HCT116 (cell line): Measurements from ENCODE around the gene RPL10A. TPM values are rescaled to one million over a fixed set of nuclear protein-coding genes. Genes with fewer than 3 reads are reported as not detected.

Experiments used
- ATAC-seq: fragments of 200-7000 bp; cut with Tn5 transposase; 2 replicates; pipeline ENCODE4 v1.9.1; 2020; ENCODE audit warnings: mild to moderate bottlenecking, moderate library complexity
- BruUV-seq: library from RNA; stranded (reverse); fragments of 400-500 nt; replicated peaks from 2 replicates; lab custom pipeline; 2021; lab: Mats Ljungman, UMichigan
- CTCF ChIA-PET: fragments of 300-600 bp; sonication (Branson Sonifier 250); formaldehyde crosslinking; loops from one replicate; lab custom pipeline; 2021; ENCODE audit warnings: antibody characterized with exemption; lab: Charles Lee
- POLR2A ChIA-PET: fragments of 300-600, 350-600 bp; sonication (Branson Sonifier 250); formaldehyde crosslinking; loops from one replicate; lab custom pipeline; 2021; ENCODE audit warnings: antibody characterized with exemption; lab: Charles Lee
- RAD21 ChIA-PET, 2 experiments: fragments of 300-600 bp; sonication (Branson Sonifier 250); formaldehyde crosslinking; loops; one replicate each; lab custom pipeline; 2023; ENCODE audit warnings: low total read pairs in 2 of 2; ENCODE audit not compliant: uncharacterized antibody in 2 of 2, unreplicated experiment in 2 of 2, low non-redundant PET in 1 of 2; lab: Charles Lee
- DNase-seq: peaks from one replicate; pipeline ENCODE4 v3.0.0-alpha.2; 2010; ENCODE audit warnings: low read depth, low spot score
- H2AFZ ChIP-seq: fragments of 200-600 bp; shearing (Covaris generic), sonication (generic); 2 replicates; pipeline ENCODE4 v1.6.1; 2017; ENCODE audit warnings: low read depth, mixed run types, mixed read lengths, antibody characterized with exemption, low read length; ENCODE audit not compliant: poor library complexity, severe bottlenecking
- H3K27ac ChIP-seq: 2 replicates; pipeline ENCODE4 v1.5.1; 2012; ENCODE audit warnings: low read depth, low read length
- H3K27me3 ChIP-seq: fragments of 200-600 bp; sonication (generic); 2 replicates; pipeline ENCODE4 v1.6.1; 2016; ENCODE audit warnings: mixed run types, low read length, mixed read lengths; ENCODE audit not compliant: insufficient read depth
- H3K36me3 ChIP-seq, 2 experiments: fragments of 200-500 bp in 1 of 2; fragments of 200-600 bp in 1 of 2; sonication (Bioruptor generic) in 1 of 2; sonication (generic) in 1 of 2; 2 replicates each; pipeline versions ENCODE4 v1.5.1 to v1.6.1; 2014 to 2016; ENCODE audit warnings: low read length in 2 of 2, inconsistent platforms in 1 of 2, mixed read lengths in 1 of 2, mixed run types in 1 of 2; ENCODE audit not compliant: insufficient read depth in 2 of 2, control insufficient read depth in 1 of 2
- H3K4me1 ChIP-seq, 2 experiments: fragments of 200-600 bp in 1 of 2; sonication (generic) in 1 of 2; 2 replicates each; pipeline versions ENCODE4 v1.5.1 to v1.6.1; 2012 to 2017; ENCODE audit warnings: low read length in 2 of 2, inconsistent platforms in 1 of 2, mild to moderate bottlenecking in 1 of 2, mixed read lengths in 1 of 2, mixed run types in 1 of 2, moderate library complexity in 1 of 2; ENCODE audit not compliant: insufficient read depth in 2 of 2, control insufficient read depth in 1 of 2
- H3K4me2 ChIP-seq: fragments of 200-600 bp; sonication (generic); 2 replicates; pipeline ENCODE4 v1.6.1; 2017; ENCODE audit warnings: mixed run types, low read length, mixed read lengths
- H3K4me3 ChIP-seq, 2 experiments: fragments of 200-600 bp in 1 of 2; sonication (generic) in 1 of 2; replicated peaks in 1 of 2; 2 replicates each; pipeline ENCODE4 v1.5.1; 2011 to 2016; ENCODE audit warnings: low read length in 2 of 2, control low read depth in 1 of 2, low read depth in 1 of 2, mild to moderate bottlenecking in 1 of 2, mixed read lengths in 1 of 2, mixed run types in 1 of 2
- H3K79me2 ChIP-seq: fragments of 200-600 bp; sonication (generic); 2 replicates; pipeline ENCODE4 v1.6.1; 2017; ENCODE audit warnings: mild to moderate bottlenecking, mixed run types, low read length, moderate library complexity, mixed read lengths; ENCODE audit not compliant: insufficient read depth
- H3K9ac ChIP-seq: fragments of 200-600 bp; sonication (generic); 2 replicates; pipeline ENCODE4 v1.6.1; 2016; ENCODE audit warnings: low read length, mixed read lengths
- H3K9me2 ChIP-seq: fragments of 200-600 bp; sonication (generic), shearing (Covaris generic); 2 replicates; pipeline ENCODE4 v1.6.1; 2017; ENCODE audit warnings: mixed run types, mild to moderate bottlenecking, moderate library complexity; ENCODE audit not compliant: insufficient read depth
- H3K9me3 ChIP-seq, 2 experiments: fragments of 200-500 bp in 1 of 2; fragments of 200-600 bp in 1 of 2; sonication (Bioruptor generic) in 1 of 2; sonication (generic) in 1 of 2; 2 replicates each; pipeline ENCODE4 v1.6.1; 2014 to 2017; ENCODE audit warnings: low read length in 2 of 2, mixed read lengths in 2 of 2, inconsistent platforms in 1 of 2, low read depth in 1 of 2, mild to moderate bottlenecking in 1 of 2, mixed run types in 1 of 2, moderate library complexity in 1 of 2; ENCODE audit not compliant: control insufficient read depth in 1 of 2, insufficient read depth in 1 of 2
- H4K20me1 ChIP-seq: fragments of 200-600 bp; sonication (generic), shearing (Covaris generic); 2 replicates; pipeline ENCODE4 v1.6.1; 2017; ENCODE audit warnings: mixed run types, mild to moderate bottlenecking, moderate library complexity; ENCODE audit not compliant: insufficient read depth
- CBX3 ChIP-seq: IDR thresholded peaks from 2 replicates; pipeline ENCODE4 v1.6.1; 2012; ENCODE audit warnings: low read depth
- CEBPB ChIP-seq: IDR thresholded peaks from 2 replicates; pipeline ENCODE4 v1.6.1; 2012; ENCODE audit warnings: low read depth
- EGR1 ChIP-seq: IDR thresholded peaks from 2 replicates; pipeline ENCODE4 v1.6.1; 2012; ENCODE audit warnings: low read depth
- EZH2 ChIP-seq: fragments of 200-600 bp; sonication (generic); IDR thresholded peaks from 2 replicates; pipeline ENCODE4 v1.6.1; 2017; ENCODE audit warnings: antibody characterized with exemption, mixed run types
- EZH2phosphoT487 ChIP-seq: fragments of 200-600 bp; IDR thresholded peaks from 2 replicates; pipeline ENCODE4 v1.6.1; 2018; ENCODE audit warnings: antibody characterized with exemption, borderline replicate concordance
- FOSL1 ChIP-seq: IDR thresholded peaks from 2 replicates; pipeline ENCODE4 v1.6.1; 2012; ENCODE audit warnings: low read depth
- JUND ChIP-seq: IDR thresholded peaks from 2 replicates; pipeline ENCODE4 v1.6.1; 2012
- POLR2A ChIP-seq: IDR thresholded peaks from 2 replicates; pipeline ENCODE4 v1.7.0; 2011; ENCODE audit warnings: borderline replicate concordance; ENCODE audit not compliant: insufficient read depth, insufficient read length; ENCODE audit errors: extremely low read depth
- POLR2AphosphoS5 ChIP-seq: IDR thresholded peaks from 2 replicates; pipeline ENCODE4 v1.6.1; 2011; ENCODE audit warnings: mild to moderate bottlenecking, low read depth, low read length, moderate library complexity
- SIN3A ChIP-seq: IDR thresholded peaks from 2 replicates; pipeline ENCODE4 v1.6.1; 2012; ENCODE audit warnings: low read depth
- SP1 ChIP-seq: IDR thresholded peaks from 2 replicates; pipeline ENCODE4 v1.6.1; 2012; ENCODE audit warnings: low read depth
- SRF ChIP-seq: IDR thresholded peaks from 2 replicates; pipeline ENCODE4 v1.6.1; 2012; ENCODE audit warnings: low read depth
- TCF7L2 ChIP-seq: IDR thresholded peaks from 2 replicates; pipeline ENCODE4 v1.7.0; 2011; ENCODE audit warnings: borderline replicate concordance, inconsistent platforms; ENCODE audit not compliant: insufficient read depth, insufficient read length; ENCODE audit errors: extremely low read depth
- ZFX ChIP-seq: fragments of 450-650 bp; IDR thresholded peaks from 2 replicates; pipeline ENCODE4 v1.6.1; 2017
- ZNF274 ChIP-seq: fragments of 200-500 bp; sonication (Bioruptor generic); IDR thresholded peaks from 2 replicates; pipeline ENCODE4 v1.6.1; 2014; ENCODE audit warnings: mild to moderate bottlenecking, low read depth, low read length, inconsistent platforms
- intact Hi-C: fragments of 100-400 bp; cut with micrococcal nuclease; formaldehyde crosslinking; loops from 2 replicates; pipeline ENCODE4 v1.10.0; 2022
- total RNA-seq: library from RNA; stranded (reverse); gene quantifications from one replicate; pipeline ENCODE4 v1.2.1, GENCODE V29; 2021; ENCODE audit not compliant: unreplicated experiment
- TF ChIP-seq, protein P1 (sequence below): IDR thresholded peaks from 2 replicates; pipeline ENCODE4 v1.6.1; 2011; ENCODE audit warnings: mild to moderate bottlenecking, low read length, moderate library complexity; ENCODE audit not compliant: insufficient replicate concordance; ENCODE audit errors: extremely low read depth

The RPL10A gene
- total RNA-seq, 1 experiment from 2014 or later, result 1,981 TPM

DNA sequence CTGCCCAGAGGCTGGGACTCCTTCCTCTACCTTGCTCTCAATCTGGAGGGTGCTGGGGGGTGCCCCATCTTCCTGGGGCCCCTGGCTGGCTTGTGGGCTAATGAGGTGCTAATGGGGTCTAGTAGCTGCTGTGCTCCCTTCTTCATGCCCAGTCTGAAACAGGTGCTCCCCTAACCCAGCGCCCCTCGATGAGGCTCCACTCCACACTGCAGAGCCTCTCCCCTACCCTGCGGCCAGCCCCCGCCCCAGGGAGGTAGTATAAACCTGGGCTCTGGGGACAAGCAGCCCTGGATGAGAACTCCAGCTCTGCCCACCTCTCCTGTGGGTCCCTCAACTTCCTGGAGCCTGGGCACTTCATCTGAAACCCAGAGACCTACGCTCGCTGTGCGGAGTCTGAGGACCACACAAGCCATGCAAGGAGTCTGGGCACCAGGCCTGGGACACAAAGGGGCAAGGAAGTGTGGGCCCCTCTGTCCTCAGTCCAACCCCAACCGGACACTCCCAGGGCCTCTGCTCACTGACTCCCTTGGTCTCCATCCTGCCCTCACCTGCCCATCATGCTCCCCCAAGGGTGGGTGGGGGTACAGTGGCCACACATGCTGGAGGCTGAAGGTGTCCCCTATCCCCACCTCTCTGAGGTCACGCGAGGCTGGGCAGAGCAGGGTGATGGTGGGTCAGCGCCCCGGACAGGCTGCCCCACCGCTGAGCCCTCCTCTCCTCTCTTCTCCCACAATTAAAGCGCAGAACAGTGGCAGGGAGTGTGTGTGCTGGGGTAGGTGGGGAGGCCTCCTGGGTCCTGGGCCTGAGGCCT lies 6.1 kb downstream of the RPL10A start:
- POLR2A ChIA-PET, result interaction anchor here (0.6 to 4.1 kb wide), 3 partner anchors 12 to 308 kb away, joined by 4 to 48 read pairs (median 4); no protein-coding TSS in a partner anchor
- Histone ChIP-seq H3K9me3 (no peaks in the 10 kb centered on the region), H3K4me2 (no peak overlapping the region), H4K20me1 (peaks cover 36% of the 10 kb centered on the region; the same call in 1 of the 2 replicates), H3K4me1 (peaks cover 11 to 24% of the 10 kb centered on the region in 2 experiments; a peak in 3 of 4 replicates), H2AFZ (no peak overlapping the region), H3K36me3 (peaks cover 16 to 31% of the 10 kb centered on the region in 2 experiments; a peak in 3 of 4 replicates), H3K4me3 (no peak overlapping the region), H3K9me2 (no peaks in the 10 kb centered on the region), H3K27ac (peak overlapping the region; percentile 46), H3K9ac (no peak overlapping the region), H3K79me2 (peaks cover 30% of the 10 kb centered on the region), H3K27me3 (no peaks in the 10 kb centered on the region)
- CTCF ChIA-PET, result interaction anchor here (1.6 kb wide), 1 partner anchor 133 kb away, joined by 5 read pairs; no protein-coding TSS in a partner anchor
- intact Hi-C loops, result no loop called here
- BruUV-seq, result no TSS peak
- RAD21 ChIA-PET, result interaction anchor here in 1 of 2 experiments (1.3 kb wide), 1 partner anchor 23 kb away, joined by 3 read pairs; no protein-coding TSS in a partner anchor
- ATAC-seq (peak; percentile 26), DNase-seq (no peak)
- TF ChIP-seq ZNF274, result no peak
- TF ChIP-seq POLR2A, result no peak
- no peak for TF ChIP-seq EZH2
- TF ChIP-seq JUND, result no peak
- TF ChIP-seq TCF7L2, result no peak

DNA sequence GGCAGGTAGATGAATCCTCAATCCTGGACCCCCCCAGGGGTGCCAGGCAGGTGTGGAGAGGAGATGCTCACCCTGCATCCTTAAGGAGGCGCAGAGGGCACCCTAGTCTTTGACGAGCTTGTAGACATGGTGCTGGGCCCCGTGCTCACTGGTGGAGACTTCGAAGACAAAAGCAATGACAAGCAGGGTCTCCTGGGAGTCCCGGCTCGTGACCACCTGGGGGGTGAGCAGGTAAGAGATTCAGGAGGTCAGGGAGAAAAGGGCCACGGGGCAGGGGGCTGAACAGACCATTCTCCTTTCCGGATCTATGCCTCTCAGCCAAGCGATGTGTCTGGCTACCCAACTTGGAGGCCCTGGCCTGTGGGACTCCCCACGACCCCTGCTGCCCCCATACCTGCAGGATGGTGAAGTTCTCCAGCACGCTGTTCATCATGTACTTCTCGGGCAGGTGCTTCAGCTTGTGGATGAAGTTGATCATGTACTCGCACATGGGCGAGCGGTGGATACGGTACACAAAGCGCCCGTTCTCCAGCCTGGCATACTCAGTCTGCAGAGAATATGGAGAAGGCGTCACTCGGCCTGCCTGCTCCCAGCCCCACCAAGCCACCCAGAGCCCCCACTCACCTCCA lies 6.9 kb downstream of the RPL10A start:
- DNase-seq (no peak), ATAC-seq (no peak)
- CTCF ChIA-PET, result no interaction called here
- no peaks in the 10 kb centered on the region for H3K9me3 ChIP-seq
- POLR2A ChIA-PET, result no interaction called here
- no peak overlapping the region for H3K4me3 ChIP-seq
- H3K27me3 ChIP-seq, result no peaks in the 10 kb centered on the region
- no peak overlapping the region for H3K4me2 ChIP-seq
- peaks cover 12 to 23% of the 10 kb centered on the region in 2 experiments; a peak in 3 of 4 replicates for H3K36me3 ChIP-seq
- TF ChIP-seq ZNF274, result no peak
- no peak for TF ChIP-seq POLR2AphosphoS5
- no peak for TF ChIP-seq SP1
- TF ChIP-seq CBX3, result no peak
- TF ChIP-seq EZH2phosphoT487, result no peak
- no peak for TF ChIP-seq SIN3A
- TF ChIP-seq ZFX, result no peak
- no peak for TF ChIP-seq TCF7L2
- TF ChIP-seq EGR1, result no peak
- TF ChIP-seq, protein P1, sequence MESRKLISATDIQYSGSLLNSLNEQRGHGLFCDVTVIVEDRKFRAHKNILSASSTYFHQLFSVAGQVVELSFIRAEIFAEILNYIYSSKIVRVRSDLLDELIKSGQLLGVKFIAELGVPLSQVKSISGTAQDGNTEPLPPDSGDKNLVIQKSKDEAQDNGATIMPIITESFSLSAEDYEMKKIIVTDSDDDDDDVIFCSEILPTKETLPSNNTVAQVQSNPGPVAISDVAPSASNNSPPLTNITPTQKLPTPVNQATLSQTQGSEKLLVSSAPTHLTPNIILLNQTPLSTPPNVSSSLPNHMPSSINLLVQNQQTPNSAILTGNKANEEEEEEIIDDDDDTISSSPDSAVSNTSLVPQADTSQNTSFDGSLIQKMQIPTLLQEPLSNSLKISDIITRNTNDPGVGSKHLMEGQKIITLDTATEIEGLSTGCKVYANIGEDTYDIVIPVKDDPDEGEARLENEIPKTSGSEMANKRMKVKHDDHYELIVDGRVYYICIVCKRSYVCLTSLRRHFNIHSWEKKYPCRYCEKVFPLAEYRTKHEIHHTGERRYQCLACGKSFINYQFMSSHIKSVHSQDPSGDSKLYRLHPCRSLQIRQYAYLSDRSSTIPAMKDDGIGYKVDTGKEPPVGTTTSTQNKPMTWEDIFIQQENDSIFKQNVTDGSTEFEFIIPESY, result no peak
- no peak for TF ChIP-seq SRF
- no peak for TF ChIP-seq POLR2A
- TF ChIP-seq FOSL1, result no peak
- TF ChIP-seq CEBPB, result no peak
- TF ChIP-seq, all 23 proteins: peak for 0
- RAD21 ChIA-PET, result no interaction called here
- TSS peak; percentile 20 for BruUV-seq
- peaks cover 10 to 17% of the 10 kb centered on the region in 2 experiments; a peak in 3 of 4 replicates for H3K4me1 ChIP-seq
- H2AFZ ChIP-seq, result no peak overlapping the region
- no peaks in the 10 kb centered on the region for H3K9me2 ChIP-seq
- peaks cover 23% of the 10 kb centered on the region for H3K79me2 ChIP-seq
- intact Hi-C loops, result no loop called here
- H4K20me1 ChIP-seq, result peaks cover 31% of the 10 kb centered on the region; the same call in 1 of the 2 replicates
- H3K9ac ChIP-seq, result no peak overlapping the region
- H3K27ac ChIP-seq, result no peak overlapping the region
